Activated T-helper 2 cell treated with anti-CD3 and anti-CD28 coated beads, Interferon-gamma antibody, Interleukin-2, Interleukin-4, amounts not matched to agents 10 μg/mL and 5 μg/mL and 100 μg/mL, durations not matched to agents 14 hours and 24 hours and 36 hours (primary cell): ENCODE measurements around the gene TOB1. TPM values are rescaled to one million over a fixed set of nuclear protein-coding genes. Genes with fewer than 3 reads are reported as not detected.

ENCODE experiments used
- DNase-seq: peaks from one replicate; pipeline ENCODE4 v3.0.0; 2021; ENCODE audit warnings: low spot score
- H3K27ac Mint-ChIP-seq: one replicate; pipeline ENCODE4 v1.8.0; 2021; ENCODE audit warnings: mixed read lengths
- H3K27me3 Mint-ChIP-seq: one replicate; pipeline ENCODE4 v1.8.0; 2021; ENCODE audit warnings: low read depth, mixed read lengths
- H3K36me3 Mint-ChIP-seq: one replicate; pipeline ENCODE4 v1.8.0; 2021; ENCODE audit warnings: low read depth, mixed read lengths
- H3K4me1 Mint-ChIP-seq: one replicate; pipeline ENCODE4 v1.8.0; 2021; ENCODE audit warnings: low read depth, mixed read lengths
- H3K4me3 Mint-ChIP-seq: one replicate; pipeline ENCODE4 v1.8.0; 2021; ENCODE audit warnings: low read depth, mild to moderate bottlenecking, moderate library complexity, mixed read lengths
- H3K9me3 Mint-ChIP-seq: one replicate; pipeline ENCODE4 v1.8.0; 2021; ENCODE audit warnings: mixed read lengths
- intact Hi-C: fragments of 100-400 bp; cut with micrococcal nuclease; formaldehyde crosslinking; loops from one replicate; pipeline ENCODE4 v1.15.1; 2023
- total RNA-seq: library from RNA; stranded (reverse); gene quantifications from 2 replicates; pipeline ENCODE4 v1.2.3, GENCODE V29; 2022

Gene TOB1
- 28.5 and 28.9 TPM in 2 replicates for total RNA-seq

GRCh38 chr17:50866261-50866949 is at the start of gene TOB1:
TSS of gene TOB1 (minus strand) at chr17:50866354. CDS start at chr17:50864017, 2,337 bp downstream.
- H3K36me3 Mint-ChIP-seq = peaks cover 24% of the 10 kb centered on the region
- H3K27me3 Mint-ChIP-seq = no peaks in the 10 kb centered on the region
- H3K9me3 Mint-ChIP-seq = no peaks in the 10 kb centered on the region
- peak within 1 kb of the TSS; percentile 97 for H3K27ac Mint-ChIP-seq
- intact Hi-C loops = loop anchor here (1.0 to 5.0 kb wide), 7 partner anchors 52 to 301 kb away; partner anchors contain the start of genes ANKRD40, NME1, NME2 and SPAG9
- peaks cover 43% of the 10 kb centered on the region for H3K4me1 Mint-ChIP-seq
- H3K4me3 Mint-ChIP-seq = peak within 1 kb of the TSS; percentile 98
- DNase-seq = peak; percentile 92

GRCh38 chr17:50914505-50915063 is 48.4 kb upstream of the TOB1 start:
- H3K27ac Mint-ChIP-seq = no peak overlapping the region
- no peaks in the 10 kb centered on the region for H3K36me3 Mint-ChIP-seq
- peaks cover 41% of the 10 kb centered on the region for H3K4me1 Mint-ChIP-seq
- H3K27me3 Mint-ChIP-seq = no peaks in the 10 kb centered on the region
- no peak overlapping the region for H3K4me3 Mint-ChIP-seq
- no peak for DNase-seq
- no peaks in the 10 kb centered on the region for H3K9me3 Mint-ChIP-seq
- intact Hi-C loops = no loop called here

- Mint-ChIP-seq H3K9me3 (no peaks in the 10 kb centered on the region), H3K27me3 (no peaks in the 10 kb centered on the region), H3K27ac (no peak overlapping the region), H3K36me3 (no peaks in the 10 kb centered on the region), H3K4me1 (peaks cover 39% of the 10 kb centered on the region), H3K4me3 (no peak overlapping the region)
- DNase-seq = no peak
- intact Hi-C loops = no loop called here
These were observed 47.0 kb upstream of the TOB1 start for GRCh38 chr17:50913120-50913519.

GRCh38 chr17:50911890-50912289 is 45.7 kb upstream of the TOB1 start:
- Mint-ChIP-seq H3K9me3 (no peaks in the 10 kb centered on the region), H3K4me1 (peaks cover 39% of the 10 kb centered on the region), H3K4me3 (no peak overlapping the region), H3K36me3 (no peaks in the 10 kb centered on the region), H3K27me3 (no peaks in the 10 kb centered on the region), H3K27ac (no peak overlapping the region)
- intact Hi-C loops = no loop called here
- DNase-seq = no peak

GRCh38 chr17:50911450-50911849 is 45.3 kb upstream of the TOB1 start:
- Mint-ChIP-seq H3K27me3 (no peaks in the 10 kb centered on the region), H3K9me3 (no peaks in the 10 kb centered on the region), H3K4me3 (no peak overlapping the region), H3K4me1 (peaks cover 38% of the 10 kb centered on the region), H3K36me3 (no peaks in the 10 kb centered on the region), H3K27ac (no peak overlapping the region)
- DNase-seq = no peak
- intact Hi-C loops = no loop called here

- DNase-seq = peak; percentile 22
- intact Hi-C loops = no loop called here
- Mint-ChIP-seq H3K36me3 (no peaks in the 10 kb centered on the region), H3K4me3 (no peak overlapping the region), H3K27me3 (no peaks in the 10 kb centered on the region), H3K27ac (peak overlapping the region; percentile 67), H3K4me1 (peaks cover 30% of the 10 kb centered on the region), H3K9me3 (no peaks in the 10 kb centered on the region)
These were observed 43.8 kb upstream of the TOB1 start for GRCh38 chr17:50909765-50910605.

GRCh38 chr17:50908860-50909764 is 43.0 kb upstream of the TOB1 start:
- Mint-ChIP-seq H3K27me3 (no peaks in the 10 kb centered on the region), H3K27ac (no peak overlapping the region), H3K4me3 (no peak overlapping the region), H3K36me3 (no peaks in the 10 kb centered on the region), H3K4me1 (peaks cover 31% of the 10 kb centered on the region), H3K9me3 (no peaks in the 10 kb centered on the region)
- intact Hi-C loops = no loop called here
- DNase-seq = no peak

- H3K27me3 Mint-ChIP-seq = no peaks in the 10 kb centered on the region
- no peak for DNase-seq
- peaks cover 36% of the 10 kb centered on the region for H3K4me1 Mint-ChIP-seq
- H3K9me3 Mint-ChIP-seq = no peaks in the 10 kb centered on the region
- H3K27ac Mint-ChIP-seq = no peak overlapping the region
- intact Hi-C loops = no loop called here
- no peaks in the 10 kb centered on the region for H3K36me3 Mint-ChIP-seq
- H3K4me3 Mint-ChIP-seq = no peak overlapping the region
These were observed 42.1 kb upstream of the TOB1 start for GRCh38 chr17:50908140-50908859.

GRCh38 chr17:50906443-50906842 is 40.3 kb upstream of the TOB1 start:
- no peaks in the 10 kb centered on the region for H3K9me3 Mint-ChIP-seq
- intact Hi-C loops = no loop called here
- no peak overlapping the region for H3K4me3 Mint-ChIP-seq
- H3K4me1 Mint-ChIP-seq = peaks cover 43% of the 10 kb centered on the region
- no peak overlapping the region for H3K27ac Mint-ChIP-seq
- no peak for DNase-seq
- no peaks in the 10 kb centered on the region for H3K27me3 Mint-ChIP-seq
- no peaks in the 10 kb centered on the region for H3K36me3 Mint-ChIP-seq

GRCh38 chr17:50905460-50905803 is 39.3 kb upstream of the TOB1 start:
- no peak overlapping the region for H3K4me3 Mint-ChIP-seq

GRCh38 chr17:50904518-50905459 is 38.6 kb upstream of the TOB1 start:
- no peaks in the 10 kb centered on the region for H3K9me3 Mint-ChIP-seq
- no peaks in the 10 kb centered on the region for H3K27me3 Mint-ChIP-seq
- no peak for DNase-seq
- intact Hi-C loops = no loop called here
- H3K27ac Mint-ChIP-seq = no peak overlapping the region
- no peaks in the 10 kb centered on the region for H3K36me3 Mint-ChIP-seq
- peaks cover 30% of the 10 kb centered on the region for H3K4me1 Mint-ChIP-seq
- no peak overlapping the region for H3K4me3 Mint-ChIP-seq

More at GRCh38 chr17:50905460-50905803, 39.3 kb upstream of the TOB1 start:
- H3K27me3 Mint-ChIP-seq = no peaks in the 10 kb centered on the region
- no peaks in the 10 kb centered on the region for H3K36me3 Mint-ChIP-seq
- DNase-seq = no peak
- no peak overlapping the region for H3K27ac Mint-ChIP-seq
- intact Hi-C loops = no loop called here
- H3K9me3 Mint-ChIP-seq = no peaks in the 10 kb centered on the region
- peaks cover 35% of the 10 kb centered on the region for H3K4me1 Mint-ChIP-seq
